Ureter (tissue), 1 donor: Measurements from ENCODE around the gene MATCAP1. TPM values are rescaled to one million over a fixed set of nuclear protein-coding genes. Genes with fewer than 3 reads are reported as not detected.
A peak's percentile ranks its signal among the peaks of the same experiment; 100 is the strongest.

ENCODE experiments used
- DNase-seq: peaks from one replicate; pipeline ENCODE4 v3.0.0-alpha.2; 2020; ENCODE audit warnings: low spot score
- total RNA-seq: library from RNA; stranded (reverse); gene quantifications from one replicate; pipeline ENCODE4 v1.2.4, GENCODE V29; 2023
- donor health status: DM: yes; HTN: yes; CAD: no.

MATCAP1 gene
- total RNA-seq, 1 donor from 2014 or later = 50.7 TPM

GRCh38 chr16:67157892-67158635 is 25.7 kb downstream of the MATCAP1 start:
- no peak for DNase-seq

GRCh38 chr16:67157106-67157748 is 26.5 kb downstream of the MATCAP1 start:
- DNase-seq = no peak

GRCh38 chr16:67156143-67156844 is 27.5 kb downstream of the MATCAP1 start:
- no peak for DNase-seq

- no peak for DNase-seq
Observed at GRCh38 chr16:67155295-67156142, 28.2 kb downstream of the MATCAP1 start.

GRCh38 chr16:67154578-67155294 is 29.0 kb downstream of the MATCAP1 start:
- DNase-seq = no peak

- no peak for DNase-seq
Observed at GRCh38 chr16:67151431-67152097, 32.2 kb downstream of the MATCAP1 start.

GRCh38 chr16:67150833-67151396 is 32.8 kb downstream of the MATCAP1 start, which contains the start of gene B3GNT9:
Gene B3GNT9 (minus strand): TSS chr16:67150998. CDS start chr16:67150485, 513 bp downstream.
- DNase-seq = peak; percentile 80

GRCh38 chr16:67150047-67150832 is 33.5 kb downstream of the MATCAP1 start:
- DNase-seq = no peak

GRCh38 chr16:67149276-67150046 is 34.3 kb downstream of the MATCAP1 start:
- DNase-seq = no peak

GRCh38 chr16:67148656-67149275 is 35.0 kb downstream of the MATCAP1 start:
- no peak for DNase-seq

GRCh38 chr16:67148221-67148620 is 35.5 kb downstream of the MATCAP1 start:
- no peak for DNase-seq

GRCh38 chr16:67147437-67148140 is 36.2 kb downstream of the MATCAP1 start:
- no peak for DNase-seq

- no peak for DNase-seq
Observed at GRCh38 chr16:67146523-67147357, 37.0 kb downstream of the MATCAP1 start.

- DNase-seq = no peak
Observed at GRCh38 chr16:67145746-67146145, 38.0 kb downstream of the MATCAP1 start.

GRCh38 chr16:67144943-67145342 is 38.8 kb downstream of the MATCAP1 start:
- DNase-seq = no peak

- DNase-seq = no peak
Observed at GRCh38 chr16:67142342-67142741, 41.4 kb downstream of the MATCAP1 start.
